Measurements from ENCODE around the gene CT55.
"Not testable (repeated sequence)": the region's sequence is repeated elsewhere in the genome, so short reads cannot be mapped to it uniquely, and the experiment has no call there.

Gene CT55

DNA sequence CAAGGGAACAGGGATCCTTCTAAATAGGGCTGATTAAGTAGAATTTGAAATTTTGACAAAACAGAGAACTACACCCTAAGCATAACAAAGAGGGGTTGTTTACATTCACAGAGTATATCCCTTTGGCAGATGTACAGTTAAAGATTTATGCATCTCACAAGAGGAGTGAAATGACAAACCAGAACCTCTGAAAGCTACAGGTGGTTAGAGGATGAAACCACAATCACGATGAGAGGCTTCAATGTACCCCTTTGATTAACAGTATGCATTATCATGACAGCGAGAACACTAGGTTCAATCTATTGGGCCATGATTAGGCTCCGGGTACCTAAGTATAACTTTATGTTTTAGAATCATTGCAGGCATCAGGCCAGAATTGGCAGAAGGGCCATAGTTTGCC lies 16.5 kb downstream of the CT55 start:
- not testable (repeated sequence) for H3K4me1 ChIP-seq (ENCODE audit: control insufficient read depth, insufficient read depth, low read length); H3K4me3 ChIP-seq (ENCODE audit: low read length); H3K36me3 ChIP-seq (ENCODE audit: control insufficient read depth, insufficient read depth, low read length); H3K27ac ChIP-seq (ENCODE audit: low read depth, low read length); H3K9ac ChIP-seq (ENCODE audit: low read length); H3K27me3 ChIP-seq (ENCODE audit: control insufficient read depth, insufficient read depth, low read length)

DNA sequence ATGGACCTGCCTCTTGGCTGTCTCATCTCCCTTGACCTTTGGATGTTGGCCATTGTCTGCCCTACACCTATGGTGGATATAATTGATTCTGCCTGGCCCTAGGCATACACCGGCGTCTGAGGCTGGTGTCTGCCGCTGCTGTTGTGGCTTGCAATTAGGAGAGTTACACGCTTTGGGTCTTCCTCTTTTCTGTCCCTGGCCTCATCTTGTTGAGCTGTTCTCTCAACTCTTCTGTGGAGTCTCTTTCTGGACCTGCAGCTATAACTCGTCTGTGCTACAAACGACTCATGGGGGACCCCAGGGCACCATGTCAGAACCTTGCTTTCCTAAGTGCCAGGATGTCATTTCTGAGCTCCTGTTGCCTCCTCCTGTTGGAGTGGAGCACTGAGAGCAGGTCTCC lies 45.1 kb downstream of the CT55 start:
- H3K9ac ChIP-seq (ENCODE audit: low read length); H3K27ac ChIP-seq (ENCODE audit: low read depth, low read length); H3K27me3 ChIP-seq (ENCODE audit: control insufficient read depth, insufficient read depth, low read length); H3K4me1 ChIP-seq (ENCODE audit: control insufficient read depth, insufficient read depth, low read length); H3K4me3 ChIP-seq (ENCODE audit: low read length); H3K36me3 ChIP-seq (ENCODE audit: control insufficient read depth, insufficient read depth, low read length): not testable (repeated sequence)

DNA sequence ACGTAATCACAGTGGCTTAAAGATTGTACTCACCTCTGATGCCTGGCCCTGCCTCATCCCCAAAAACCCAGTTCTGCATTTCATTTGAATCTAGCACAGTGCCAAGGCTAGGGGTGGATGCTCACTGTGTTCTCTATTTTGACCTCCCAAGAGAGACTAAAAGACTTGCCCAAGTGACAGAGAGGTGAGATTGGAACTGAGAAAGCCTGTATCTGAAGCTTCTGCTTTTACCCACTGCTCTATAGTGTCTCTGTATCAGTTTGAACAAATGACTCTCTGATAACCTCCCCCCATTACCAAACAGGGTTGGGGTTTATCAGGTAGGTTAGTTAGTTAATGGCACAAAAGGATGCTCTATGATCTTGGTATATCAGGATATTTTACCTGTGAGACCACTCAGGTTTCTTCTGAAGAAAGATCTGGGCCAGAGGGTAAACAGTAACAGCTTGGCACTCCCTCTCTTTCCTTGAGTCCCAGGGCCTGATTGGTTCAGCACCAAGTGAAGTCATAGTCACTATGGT lies 51.1 kb downstream of the CT55 start, which contains the start of gene ETDB:
TSS of gene ETDB (minus strand) at position 471 of the 521 bp plus-strand sequence. CDS start 1,265 bp downstream, outside the sequence.
- not testable (repeated sequence) for H3K27ac ChIP-seq (ENCODE audit: low read depth, low read length); H3K27me3 ChIP-seq (ENCODE audit: control insufficient read depth, insufficient read depth, low read length); H3K36me3 ChIP-seq (ENCODE audit: control insufficient read depth, insufficient read depth, low read length); H3K9ac ChIP-seq (ENCODE audit: low read length); H3K4me3 ChIP-seq (ENCODE audit: low read length); H3K4me1 ChIP-seq (ENCODE audit: control insufficient read depth, insufficient read depth, low read length)

DNA sequence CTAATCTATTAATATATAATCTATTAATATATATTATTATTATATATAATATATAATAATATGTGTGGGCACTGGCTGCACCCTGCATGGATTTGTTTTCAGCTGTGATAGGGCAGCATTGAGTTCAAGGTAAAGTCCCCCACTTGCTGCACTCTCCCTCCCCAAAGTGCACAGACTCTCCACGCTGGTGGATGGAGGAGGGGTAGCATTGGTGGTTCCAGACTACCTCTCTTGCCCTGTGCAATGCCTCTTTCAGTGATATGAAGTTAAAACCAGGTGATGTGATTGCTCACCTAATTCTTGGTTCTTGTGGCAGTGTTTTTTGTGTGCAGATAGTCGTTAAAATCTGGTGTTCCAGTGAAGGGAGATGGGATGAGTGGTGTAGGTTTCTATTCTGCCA lies 55.1 kb downstream of the CT55 start:
- H3K9ac ChIP-seq (ENCODE audit: low read length); H3K4me1 ChIP-seq (ENCODE audit: control insufficient read depth, insufficient read depth, low read length); H3K27me3 ChIP-seq (ENCODE audit: control insufficient read depth, insufficient read depth, low read length): not testable (repeated sequence)

DNA sequence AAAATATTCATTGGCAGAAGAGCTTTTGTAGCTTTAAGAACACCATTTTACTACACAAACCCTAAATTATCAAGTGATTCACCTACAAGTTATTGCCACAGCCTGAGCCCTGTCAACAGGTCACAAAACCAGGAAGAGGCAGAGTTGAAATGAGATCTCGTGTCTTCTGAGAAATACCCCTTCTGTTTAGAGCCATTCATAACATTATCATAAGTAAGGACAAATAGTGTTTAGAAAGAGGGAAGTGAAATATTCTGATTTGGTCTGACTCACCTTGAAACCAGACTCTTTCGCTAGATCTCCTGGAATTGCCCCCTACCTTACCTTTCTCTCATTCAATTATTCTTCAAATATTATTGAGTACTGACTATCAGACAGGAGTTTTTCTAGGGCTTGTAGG lies 56.8 kb downstream of the CT55 start:
- Histone ChIP-seq H3K27me3 (ENCODE audit: control insufficient read depth, insufficient read depth, low read length) (no peaks in the 10 kb centered on the region), H3K9ac (ENCODE audit: low read length) (no peak overlapping the region), H3K4me1 (ENCODE audit: control insufficient read depth, insufficient read depth, low read length) (no peaks in the 10 kb centered on the region), H3K36me3 (ENCODE audit: control insufficient read depth, insufficient read depth, low read length) (no peaks in the 10 kb centered on the region), H3K4me3 (ENCODE audit: low read length) (no peak overlapping the region), H3K27ac (ENCODE audit: low read depth, low read length) (no peak overlapping the region)

More for the DNA sequence above, 55.1 kb downstream of the CT55 start:
- H3K4me3 ChIP-seq (ENCODE audit: low read length); H3K27ac ChIP-seq (ENCODE audit: low read depth, low read length); H3K36me3 ChIP-seq (ENCODE audit: control insufficient read depth, insufficient read depth, low read length): not testable (repeated sequence)

DNA sequence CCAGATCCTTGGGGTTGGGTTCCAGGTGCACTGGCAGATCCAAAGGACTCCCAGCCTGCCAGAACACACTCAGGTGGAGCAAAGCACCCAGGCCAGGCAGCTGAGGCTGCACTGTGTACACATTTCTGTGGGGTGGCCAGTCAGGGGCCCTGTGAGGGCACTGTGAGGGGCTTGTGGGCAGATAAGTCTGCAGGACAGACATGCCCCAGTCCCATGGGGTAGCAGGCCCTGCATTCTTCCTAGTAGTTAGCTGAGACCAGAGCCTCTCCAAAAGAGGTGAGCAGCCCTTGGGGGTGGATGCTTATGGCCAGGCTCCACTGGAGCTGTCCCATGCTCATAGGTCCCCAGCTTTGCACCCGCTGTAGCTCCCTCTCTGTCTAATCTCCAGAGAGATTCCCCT lies 58.5 kb downstream of the CT55 start:
- no peak overlapping the region for H3K4me3 ChIP-seq (ENCODE audit: low read length)
- H3K9ac ChIP-seq (ENCODE audit: low read length): no peak overlapping the region
- H3K27me3 ChIP-seq (ENCODE audit: control insufficient read depth, insufficient read depth, low read length): no peaks in the 10 kb centered on the region
- no peaks in the 10 kb centered on the region for H3K36me3 ChIP-seq (ENCODE audit: control insufficient read depth, insufficient read depth, low read length)
- H3K27ac ChIP-seq (ENCODE audit: low read depth, low read length): no peak overlapping the region
- no peaks in the 10 kb centered on the region for H3K4me1 ChIP-seq (ENCODE audit: control insufficient read depth, insufficient read depth, low read length)

DNA sequence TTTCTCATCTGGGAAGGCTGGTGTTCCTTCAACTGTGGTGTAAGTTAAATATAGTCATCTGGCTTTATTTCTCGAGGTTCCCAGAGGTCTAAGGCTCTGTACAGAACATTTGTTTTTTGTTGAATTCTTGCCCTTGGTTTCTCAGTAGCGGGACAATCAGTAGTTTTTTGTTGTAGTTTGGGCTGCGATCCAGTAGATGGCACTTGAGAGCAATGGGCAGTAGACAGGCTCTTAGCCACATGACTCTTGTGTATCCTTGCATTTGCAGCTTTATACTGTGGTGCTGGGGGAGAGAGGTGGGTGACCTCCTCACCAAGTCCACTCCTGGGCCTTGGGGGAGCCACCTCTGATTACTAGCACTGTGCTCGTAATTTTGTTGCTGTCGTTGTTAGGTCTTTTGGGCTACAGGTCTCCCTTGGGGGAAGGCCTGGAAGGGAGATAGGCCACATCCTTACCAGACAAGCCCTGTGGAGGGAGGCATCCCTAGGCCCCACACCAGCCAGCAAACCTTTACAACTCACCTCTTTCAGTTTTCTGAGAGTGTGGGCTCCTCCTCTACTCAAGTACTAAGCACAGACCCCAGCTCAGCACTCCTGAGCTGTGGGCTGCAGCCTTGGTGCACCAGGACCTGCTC lies 59.0 kb downstream of the CT55 start:
- no peaks in the 10 kb centered on the region for H3K27me3 ChIP-seq (ENCODE audit: control insufficient read depth, insufficient read depth, low read length)

DNA sequence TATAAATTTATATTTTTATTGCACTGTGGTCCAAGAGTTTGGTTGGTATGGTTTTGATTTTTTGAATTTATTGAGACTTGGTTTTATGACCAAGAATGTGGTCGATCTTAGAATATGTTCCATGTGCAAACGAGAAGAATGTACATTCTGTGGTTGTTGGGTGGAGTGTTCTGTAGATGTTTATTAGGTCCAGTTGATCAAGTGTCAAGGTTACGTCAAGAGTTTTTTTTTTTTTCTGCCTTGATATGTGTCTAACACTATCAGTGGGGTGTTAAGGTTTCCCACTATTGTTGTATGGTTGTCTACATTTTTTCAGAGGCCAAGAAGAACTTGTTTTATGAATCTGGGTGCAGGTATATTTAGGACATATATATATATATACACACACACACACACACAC lies 61.6 kb downstream of the CT55 start:
- no peaks in the 10 kb centered on the region for H3K27me3 ChIP-seq (ENCODE audit: control insufficient read depth, insufficient read depth, low read length)
- H3K4me3 ChIP-seq (ENCODE audit: low read length): no peak overlapping the region
- no peak overlapping the region for H3K9ac ChIP-seq (ENCODE audit: low read length)
- H3K27ac ChIP-seq (ENCODE audit: low read depth, low read length): no peak overlapping the region
- no peaks in the 10 kb centered on the region for H3K36me3 ChIP-seq (ENCODE audit: control insufficient read depth, insufficient read depth, low read length)
- H3K4me1 ChIP-seq (ENCODE audit: control insufficient read depth, insufficient read depth, low read length): no peaks in the 10 kb centered on the region

More for the DNA sequence above, 59.0 kb downstream of the CT55 start:
- H3K4me1 ChIP-seq (ENCODE audit: control insufficient read depth, insufficient read depth, low read length): no peaks in the 10 kb centered on the region
- H3K9ac ChIP-seq (ENCODE audit: low read length): no peak overlapping the region
- no peak overlapping the region for H3K4me3 ChIP-seq (ENCODE audit: low read length)
- H3K27ac ChIP-seq (ENCODE audit: low read depth, low read length): no peak overlapping the region
- no peaks in the 10 kb centered on the region for H3K36me3 ChIP-seq (ENCODE audit: control insufficient read depth, insufficient read depth, low read length)
